Peyer's patch (tissue), 4 donors: ENCODE measurements around the gene MISP. TPM values are rescaled to one million over a fixed set of nuclear protein-coding genes. Genes with fewer than 3 reads are reported as not detected.

Experiments used
- DNase-seq, 3 donors: peaks; one replicate each; pipeline ENCODE4 v3.0.0-alpha.2; 2017 to 2019
- H3K27ac ChIP-seq, 4 donors: fragments of 200-600 bp; sonication (generic); one replicate each; pipeline ENCODE4 v1.5.1; 2016 to 2019
- H3K27me3 ChIP-seq, 2 donors: fragments of 200-600 bp; sonication (generic); one replicate each; pipeline ENCODE4 v1.5.1; 2019
- H3K36me3 ChIP-seq, 3 donors: fragments of 200-600 bp; sonication (generic); one replicate each; pipeline ENCODE4 v1.5.1; 2016 to 2019
- H3K4me1 ChIP-seq, 4 donors: fragments of 200-600 bp; sonication (generic); one replicate each; pipeline ENCODE4 v1.5.1; 2016 to 2019
- H3K4me3 ChIP-seq, 4 donors: fragments of 200-600 bp; sonication (generic); 1 replicate in 3 of 4; 2 replicates in 1 of 4; pipeline ENCODE4 v1.5.1; 2016 to 2019; ENCODE audit warnings: mild to moderate bottlenecking in 1 of 4
- H3K9me3 ChIP-seq, 4 donors: fragments of 200-600 bp; sonication (generic); one replicate each; pipeline ENCODE4 v1.5.1; 2016 to 2019; ENCODE audit warnings: mild to moderate bottlenecking in 1 of 4
- CTCF ChIP-seq, 6 experiments: fragments of 450-650 bp in 4 of 6; fragments of 200-600 bp in 2 of 6; sonication (generic) in 1 of 6; IDR thresholded peaks; one replicate each; pipeline ENCODE4 v1.5.1; 2017 to 2019; ENCODE audit warnings: antibody characterized with exemption in 6 of 6, mild to moderate bottlenecking in 3 of 6, moderate library complexity in 1 of 6
- POLR2A ChIP-seq, 2 donors: fragments of 450-650 bp; IDR thresholded peaks; one replicate each; pipeline ENCODE4 v1.5.1; 2017; ENCODE audit warnings: antibody characterized with exemption in 2 of 2, mild to moderate bottlenecking in 2 of 2, moderate library complexity in 2 of 2
- total RNA-seq, 4 donors: library from RNA; depleted of rRNA; stranded (reverse); fragments of >200 nt; gene quantifications; one replicate each; pipeline ENCODE4 v1.1.0, GENCODE V29; 2016

The MISP gene
- total RNA-seq, 4 donors from 2014 or later = 116 to 828 (median 637) TPM

GRCh38 chr19:772730-773436 is 22.0 kb downstream of the MISP start:
- H3K4me1 ChIP-seq = no peaks in the 10 kb centered on the region
- H3K27ac ChIP-seq = no peak overlapping the region
- no peaks in the 10 kb centered on the region for H3K9me3 ChIP-seq
- TF ChIP-seq POLR2A (IDR thresholded peaks at IDR 0.05) (no peak), CTCF (IDR thresholded peaks at IDR 0.05) (no peak)
- H3K27me3 ChIP-seq = no peaks in the 10 kb centered on the region
- no peak overlapping the region for H3K4me3 ChIP-seq
- H3K36me3 ChIP-seq = no peaks in the 10 kb centered on the region
- DNase-seq = no peak

- no peak overlapping the region for H3K27ac ChIP-seq
- no peaks in the 10 kb centered on the region for H3K9me3 ChIP-seq
- no peaks in the 10 kb centered on the region for H3K36me3 ChIP-seq
- no peak overlapping the region for H3K4me3 ChIP-seq
- TF ChIP-seq CTCF (IDR thresholded peaks at IDR 0.05) (no peak), POLR2A (IDR thresholded peaks at IDR 0.05) (no peak)
- H3K27me3 ChIP-seq = no peaks in the 10 kb centered on the region
- no peak for DNase-seq
- H3K4me1 ChIP-seq = no peaks in the 10 kb centered on the region
Observed at GRCh38 chr19:776549-776948, 25.6 kb downstream of the MISP start.

- Histone ChIP-seq H3K4me3 (no peak overlapping the region), H3K36me3 (no peaks in the 10 kb centered on the region), H3K4me1 (peaks cover 0 to 12% (median 0%) of the 10 kb centered on the region in 4 donors), H3K27ac (peak overlapping the region in 2 of 4 donors; percentile 52 to 57), H3K9me3 (no peaks in the 10 kb centered on the region), H3K27me3 (no peaks in the 10 kb centered on the region)
- peak in 1 of 3 donors; percentile 63 for DNase-seq
- TF ChIP-seq CTCF (IDR thresholded peaks at IDR 0.05) (no peak), POLR2A (IDR thresholded peaks at IDR 0.05) (no peak)
Observed at GRCh38 chr19:778910-779653, 28.2 kb downstream of the MISP start.

- DNase-seq = no peak
- Histone ChIP-seq H3K4me3 (no peak overlapping the region), H3K27ac (no peak overlapping the region), H3K9me3 (no peaks in the 10 kb centered on the region), H3K36me3 (no peaks in the 10 kb centered on the region), H3K27me3 (no peaks in the 10 kb centered on the region), H3K4me1 (peaks cover 0 to 12% (median 0%) of the 10 kb centered on the region in 4 donors)
- no peak for TF ChIP-seq CTCF (IDR thresholded peaks at IDR 0.05)
- no peak for TF ChIP-seq POLR2A (IDR thresholded peaks at IDR 0.05)
Observed at GRCh38 chr19:780935-781334, 30.0 kb downstream of the MISP start.

GRCh38 chr19:781800-782184 is 30.9 kb downstream of the MISP start:
- Histone ChIP-seq H3K4me3 (no peak overlapping the region), H3K27ac (peak overlapping the region in 2 of 4 donors; percentile 23 to 52), H3K9me3 (no peaks in the 10 kb centered on the region), H3K36me3 (no peaks in the 10 kb centered on the region), H3K27me3 (no peaks in the 10 kb centered on the region), H3K4me1 (peaks cover 0 to 12% (median 0%) of the 10 kb centered on the region in 4 donors)
- TF ChIP-seq CTCF (IDR thresholded peaks at IDR 0.05) (no peak), POLR2A (IDR thresholded peaks at IDR 0.05) (no peak)
- no peak for DNase-seq
